ENCODE data around the gene FCN2.
"Not testable (repeated sequence)": the region's sequence is repeated elsewhere in the genome, so short reads cannot be mapped to it uniquely, and the experiment has no call there.

The FCN2 gene

GRCh38 chr9:134847752-134848432 lies 32.7 kb upstream of the FCN2 start:
- no peak for DNase-seq (ENCODE audit: low read depth, low spot score)

GRCh38 chr9:134848504-134848903 lies 32.1 kb upstream of the FCN2 start:
- no peak for DNase-seq (ENCODE audit: low read depth, low spot score)

GRCh38 chr9:134850611-134851010 lies 30.0 kb upstream of the FCN2 start:
- DNase-seq (ENCODE audit: low read depth, low spot score): no peak

GRCh38 chr9:134851020-134851419 lies 29.6 kb upstream of the FCN2 start:
- no peak for DNase-seq (ENCODE audit: low read depth, low spot score)

- DNase-seq (ENCODE audit: low read depth, low spot score): no peak
Observed at GRCh38 chr9:134852906-134853654, 27.5 kb upstream of the FCN2 start.

GRCh38 chr9:134853893-134854292 lies 26.7 kb upstream of the FCN2 start:
- DNase-seq (ENCODE audit: low read depth, low spot score): no peak

GRCh38 chr9:134854541-134854981 lies 26.0 kb upstream of the FCN2 start:
- DNase-seq (ENCODE audit: low read depth, low spot score): no peak

- no peak for DNase-seq (ENCODE audit: low read depth, low spot score)
Observed at GRCh38 chr9:134855231-134855899, 25.2 kb upstream of the FCN2 start.

- DNase-seq (ENCODE audit: low read depth, low spot score): no peak
Observed at GRCh38 chr9:134855900-134856377, 24.7 kb upstream of the FCN2 start.

GRCh38 chr9:134857451-134857850 lies 23.2 kb upstream of the FCN2 start:
- DNase-seq (ENCODE audit: low read depth, low spot score): not testable (repeated sequence)

- DNase-seq (ENCODE audit: low read depth, low spot score): peak; percentile 91
Observed at GRCh38 chr9:134858051-134858841, 22.4 kb upstream of the FCN2 start.

- DNase-seq (ENCODE audit: low read depth, low spot score): no peak
Observed at GRCh38 chr9:134860510-134860909, 20.1 kb upstream of the FCN2 start.

GRCh38 chr9:134861595-134862334 lies 18.8 kb upstream of the FCN2 start:
- no peak for DNase-seq (ENCODE audit: low read depth, low spot score)

- no peak for DNase-seq (ENCODE audit: low read depth, low spot score)
Observed at GRCh38 chr9:134863306-134863902, 17.2 kb upstream of the FCN2 start.

GRCh38 chr9:134863941-134864820 lies 16.4 kb upstream of the FCN2 start:
- DNase-seq (ENCODE audit: low read depth, low spot score): peak; percentile 34

- DNase-seq (ENCODE audit: low read depth, low spot score): no peak
Observed at GRCh38 chr9:134864821-134865190, 15.8 kb upstream of the FCN2 start.

- DNase-seq (ENCODE audit: low read depth, low spot score): no peak
Observed at GRCh38 chr9:134867917-134868750, 12.5 kb upstream of the FCN2 start.

GRCh38 chr9:134868751-134869553 lies 11.7 kb upstream of the FCN2 start:
- no peak for DNase-seq (ENCODE audit: low read depth, low spot score)
